Smooth muscle cell (in vitro differentiated cells): Measurements from ENCODE around the gene NKX2-8. TPM values are rescaled to one million over a fixed set of nuclear protein-coding genes. Genes with fewer than 3 reads are reported as not detected.
"Not testable (repeated sequence)": the region's sequence is repeated elsewhere in the genome, so short reads cannot be mapped to it uniquely, and the experiment has no call there.

Experiments used
- DNase-seq: peaks from one replicate; lab custom pipeline; 2025; ENCODE audit not compliant: unreplicated experiment; lab: John Stamatoyannopoulos, UW
- H2AFZ ChIP-seq: fragments of 200-600 bp; sonication (generic); 2 replicates; pipeline ENCODE4 v1.6.0; 2016; ENCODE audit warnings: antibody characterized with exemption, low read depth, mild to moderate bottlenecking
- H3F3A ChIP-seq: fragments of 200-600 bp; sonication (generic); 2 replicates; pipeline ENCODE4 v1.6.0; 2017; ENCODE audit warnings: antibody characterized with exemption, low read depth
- H3K27ac ChIP-seq: fragments of 200-600 bp; sonication (generic); 2 replicates; pipeline ENCODE4 v1.5.1; 2016; ENCODE audit warnings: low read depth, mild to moderate bottlenecking
- H3K27me3 ChIP-seq: fragments of 200-600 bp; sonication (generic); 2 replicates; pipeline ENCODE4 v1.6.1; 2016; ENCODE audit warnings: low read depth, mild to moderate bottlenecking
- H3K36me3 ChIP-seq: fragments of 200-600 bp; sonication (generic); 2 replicates; pipeline ENCODE4 v1.5.1; 2016; ENCODE audit warnings: low read depth
- H3K4me1 ChIP-seq: fragments of 200-600 bp; sonication (generic); 2 replicates; pipeline ENCODE4 v1.5.1; 2016; ENCODE audit warnings: low read depth
- H3K4me2 ChIP-seq: fragments of 200-600 bp; sonication (generic); 2 replicates; pipeline ENCODE4 v1.6.0; 2016; ENCODE audit warnings: mild to moderate bottlenecking
- H3K4me3 ChIP-seq: fragments of 200-600 bp; sonication (generic); 2 replicates; pipeline ENCODE4 v1.5.1; 2016; ENCODE audit warnings: mild to moderate bottlenecking
- H3K79me2 ChIP-seq: fragments of 200-600 bp; sonication (generic); 2 replicates; pipeline ENCODE4 v1.6.0; 2016; ENCODE audit warnings: low read depth, mild to moderate bottlenecking
- H3K9ac ChIP-seq: fragments of 200-600 bp; sonication (generic); 2 replicates; pipeline ENCODE4 v1.6.0; 2016; ENCODE audit warnings: low read depth
- H3K9me3 ChIP-seq: fragments of 200-600 bp; sonication (generic); replicated peaks from 2 replicates; pipeline ENCODE4 v1.5.1; 2016; ENCODE audit warnings: low read depth
- H4K20me1 ChIP-seq: fragments of 200-600 bp; sonication (generic); 2 replicates; pipeline ENCODE4 v1.6.0; 2016; ENCODE audit warnings: low read depth
- WGBS: methylation state at CpG from one replicate; pipeline ENCODE4 v1.1.7; 2016; ENCODE audit warnings: low lambda C conversion rate; 5-methylcytosine and 5-hydroxymethylcytosine counted together
- polyA plus RNA-seq: library from polyadenylated mRNA; unstranded; fragments of >200 nt; fragmentation: Nextera tagmentation; extraction: Ambion mirVana; gene quantifications from 2 replicates; pipeline ENCODE4 v1.2.1, GENCODE V29; 2016
- total RNA-seq: library from RNA; depleted of rRNA; stranded (reverse); fragments of >200 nt; gene quantifications from 2 replicates; pipeline ENCODE4 v1.2.3, GENCODE V29; 2014
- TF ChIP-seq, protein P1 (sequence below): fragments of 200-600 bp; sonication (generic); IDR thresholded peaks from 2 replicates; pipeline ENCODE4 v1.5.1; 2017; ENCODE audit warnings: borderline replicate concordance, mild to moderate bottlenecking, antibody characterized with exemption; ENCODE audit not compliant: insufficient read depth, poor library complexity, severe bottlenecking

NKX2-8 gene
- total and polyA plus RNA-seq, 2 experiments from 2014 or later, result not detected

DNA sequence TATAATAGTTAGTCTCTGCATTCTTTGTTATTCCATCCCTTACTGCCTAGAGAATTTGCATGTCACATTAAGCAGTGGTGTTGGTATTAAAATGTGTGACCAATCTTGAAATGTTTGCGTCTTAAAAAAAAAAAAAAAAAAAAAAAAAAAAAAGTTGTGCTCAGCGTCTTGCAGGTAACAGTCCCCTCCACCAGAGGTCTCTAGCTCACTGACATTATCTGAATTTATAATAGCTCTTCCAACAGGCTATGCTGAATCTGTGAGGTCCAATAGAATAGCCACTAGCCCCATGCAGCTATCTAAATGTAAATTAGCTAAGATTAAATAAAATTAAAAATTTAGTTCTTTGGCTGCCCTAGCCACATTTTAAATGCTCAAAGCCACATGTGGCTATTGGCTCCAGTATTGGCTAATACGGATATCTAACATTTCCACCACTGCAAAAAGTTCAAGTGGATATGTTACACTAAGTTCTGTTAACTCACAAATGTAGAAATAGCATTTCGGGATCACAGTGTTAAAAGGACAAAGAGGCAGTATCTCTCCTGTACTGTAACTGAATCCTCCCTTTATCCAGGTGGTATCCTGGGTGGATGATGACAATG is 28.7 kb downstream of the NKX2-8 start:
- H3K4me2 ChIP-seq, result no peak overlapping the region
- H3F3A ChIP-seq, result no peaks in the 10 kb centered on the region
- WGBS, result 40% methylated on average over 4 of the region's 4 CpGs
- no peaks in the 10 kb centered on the region for H4K20me1 ChIP-seq
- TF ChIP-seq, protein P1, sequence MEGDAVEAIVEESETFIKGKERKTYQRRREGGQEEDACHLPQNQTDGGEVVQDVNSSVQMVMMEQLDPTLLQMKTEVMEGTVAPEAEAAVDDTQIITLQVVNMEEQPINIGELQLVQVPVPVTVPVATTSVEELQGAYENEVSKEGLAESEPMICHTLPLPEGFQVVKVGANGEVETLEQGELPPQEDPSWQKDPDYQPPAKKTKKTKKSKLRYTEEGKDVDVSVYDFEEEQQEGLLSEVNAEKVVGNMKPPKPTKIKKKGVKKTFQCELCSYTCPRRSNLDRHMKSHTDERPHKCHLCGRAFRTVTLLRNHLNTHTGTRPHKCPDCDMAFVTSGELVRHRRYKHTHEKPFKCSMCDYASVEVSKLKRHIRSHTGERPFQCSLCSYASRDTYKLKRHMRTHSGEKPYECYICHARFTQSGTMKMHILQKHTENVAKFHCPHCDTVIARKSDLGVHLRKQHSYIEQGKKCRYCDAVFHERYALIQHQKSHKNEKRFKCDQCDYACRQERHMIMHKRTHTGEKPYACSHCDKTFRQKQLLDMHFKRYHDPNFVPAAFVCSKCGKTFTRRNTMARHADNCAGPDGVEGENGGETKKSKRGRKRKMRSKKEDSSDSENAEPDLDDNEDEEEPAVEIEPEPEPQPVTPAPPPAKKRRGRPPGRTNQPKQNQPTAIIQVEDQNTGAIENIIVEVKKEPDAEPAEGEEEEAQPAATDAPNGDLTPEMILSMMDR, result peak; percentile 57
- no peak overlapping the region for H3K4me3 ChIP-seq
- no peak for DNase-seq
- no peaks in the 10 kb centered on the region for H3K4me1 ChIP-seq
- H3K9me3 ChIP-seq, result no peaks in the 10 kb centered on the region
- H3K79me2 ChIP-seq, result no peaks in the 10 kb centered on the region
- H3K27me3 ChIP-seq, result no peaks in the 10 kb centered on the region
- no peak overlapping the region for H3K27ac ChIP-seq
- H3K36me3 ChIP-seq, result no peaks in the 10 kb centered on the region
- H3K9ac ChIP-seq, result no peak overlapping the region
- no peak overlapping the region for H2AFZ ChIP-seq

DNA sequence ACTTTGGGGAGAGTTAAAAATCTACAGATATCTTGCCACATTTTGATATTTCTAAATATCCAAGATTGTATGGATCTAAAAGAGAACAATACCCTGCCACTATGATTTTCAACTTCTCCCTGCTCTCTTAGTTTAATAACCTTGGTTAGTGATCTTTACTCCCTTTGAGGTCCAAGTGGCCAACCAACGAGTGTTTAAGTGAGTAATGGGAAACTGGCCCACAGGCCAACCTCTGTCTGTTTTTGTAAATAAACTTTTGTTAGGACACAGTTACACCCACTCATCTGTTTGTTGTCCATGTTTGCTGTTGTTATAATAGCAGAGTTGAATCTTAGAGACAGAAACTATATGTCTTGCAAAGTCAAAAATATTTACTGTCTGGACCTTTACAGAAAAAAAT is 31.5 kb downstream of the NKX2-8 start:
- no peak overlapping the region for H3K9ac ChIP-seq
- H3K79me2 ChIP-seq, result no peaks in the 10 kb centered on the region
- H3K9me3 ChIP-seq, result no peaks in the 10 kb centered on the region
- H2AFZ ChIP-seq, result no peak overlapping the region
- TF ChIP-seq, protein P1, result no peak
- no peaks in the 10 kb centered on the region for H3F3A ChIP-seq
- H3K4me3 ChIP-seq, result no peak overlapping the region
- no peak for DNase-seq
- no peak overlapping the region for H3K27ac ChIP-seq
- no peaks in the 10 kb centered on the region for H4K20me1 ChIP-seq
- no peaks in the 10 kb centered on the region for H3K4me1 ChIP-seq
- H3K27me3 ChIP-seq, result peaks cover 5% of the 10 kb centered on the region
- 78% methylated on average over 1 of the region's 1 CpG for WGBS
- H3K36me3 ChIP-seq, result no peaks in the 10 kb centered on the region
- no peak overlapping the region for H3K4me2 ChIP-seq

DNA sequence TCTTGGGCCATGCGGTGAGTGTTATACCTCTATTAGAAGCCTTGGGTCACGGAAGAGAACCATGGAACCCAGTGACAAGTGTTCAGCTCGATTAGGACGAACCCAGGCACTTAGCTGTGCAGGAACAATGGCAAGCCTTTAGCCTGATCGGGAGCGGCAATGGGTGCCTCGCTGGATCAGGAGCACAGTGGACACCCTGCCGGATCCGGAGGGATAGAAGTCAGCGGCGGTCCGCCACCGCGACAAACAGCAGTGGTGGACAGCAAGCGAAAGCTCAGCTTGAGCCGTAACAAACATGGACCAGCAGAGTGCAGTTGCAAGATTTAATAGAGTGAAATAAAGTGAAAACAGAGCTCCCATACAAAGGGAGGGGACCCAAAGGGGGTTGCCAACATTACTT is 38.1 kb downstream of the NKX2-8 start:
- not testable (repeated sequence) for DNase-seq, H3K9me3 ChIP-seq, H3K4me3 ChIP-seq, H3K9ac ChIP-seq, H3K36me3 ChIP-seq, H3F3A ChIP-seq, H3K4me1 ChIP-seq, H2AFZ ChIP-seq, H3K4me2 ChIP-seq, H3K79me2 ChIP-seq, H4K20me1 ChIP-seq, H3K27ac ChIP-seq
- WGBS, result 93% methylated on average over 16 of the region's 16 CpGs
- peaks cover 19% of the 10 kb centered on the region for H3K27me3 ChIP-seq

DNA sequence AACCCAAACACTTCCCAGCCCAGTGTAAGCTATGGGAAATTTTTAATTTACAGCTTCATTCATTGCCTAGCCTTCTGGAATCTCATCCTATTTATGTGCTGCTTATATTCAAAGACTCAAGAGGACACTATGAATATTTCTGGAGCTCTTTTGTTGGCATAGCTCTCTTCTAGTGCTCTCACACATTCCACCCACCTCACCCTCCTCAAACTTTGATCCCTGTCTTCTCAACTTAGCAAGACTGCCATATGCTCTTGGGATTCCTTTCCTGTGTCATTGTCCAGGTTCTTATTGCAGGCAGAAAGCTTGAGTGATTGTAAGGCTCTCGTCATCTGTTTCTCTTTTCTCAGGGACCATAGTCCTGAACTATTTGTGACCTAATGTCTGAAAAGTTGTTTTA is 44.4 kb downstream of the NKX2-8 start:
- TF ChIP-seq, protein P1, result no peak
- Histone ChIP-seq H3K27ac (no peak overlapping the region), H3K9ac (no peak overlapping the region), H3F3A (no peaks in the 10 kb centered on the region), H3K36me3 (no peaks in the 10 kb centered on the region), H3K27me3 (peaks cover 42% of the 10 kb centered on the region), H3K4me3 (no peak overlapping the region), H3K4me2 (no peak overlapping the region), H4K20me1 (no peaks in the 10 kb centered on the region), H3K79me2 (no peaks in the 10 kb centered on the region), H3K4me1 (no peaks in the 10 kb centered on the region), H2AFZ (no peak overlapping the region), H3K9me3 (no peaks in the 10 kb centered on the region)
- WGBS, result 77% methylated on average over 1 of the region's 1 CpG
- no peak for DNase-seq

Other genes with a start within 250 kb of the NKX2-8 start
- not detected in 2 replicates for gene NKX2-1, start 62.4 kb downstream of the NKX2-8 start, total RNA-seq
- not detected in 2 replicates for gene NKX2-1, start 62.4 kb downstream of the NKX2-8 start, polyA plus RNA-seq
- 0.04 TPM in 1 of 2 replicates, not detected in the other for gene PAX9, start 79.2 kb upstream of the NKX2-8 start, total RNA-seq
- gene PAX9, start 79.2 kb upstream of the NKX2-8 start, polyA plus RNA-seq, result not detected in 2 replicates